Skeletal muscle tissue (tissue), 4 donors: ENCODE results near the gene CALHM3. TPM values are rescaled to one million over a fixed set of nuclear protein-coding genes. Genes with fewer than 3 reads are reported as not detected.
A peak's percentile ranks its signal among the peaks of the same experiment; 100 is the strongest.

Experiments used
- H3K27ac ChIP-seq: one replicate; pipeline ENCODE4 v1.7.0; 2013; ENCODE audit warnings: mild to moderate bottlenecking, low read depth, low read length, inconsistent platforms
- H3K27me3 ChIP-seq, 3 donors: one replicate each; pipeline ENCODE4 v1.7.0; 2013; ENCODE audit warnings: low read length in 3 of 3; ENCODE audit not compliant: control insufficient read depth in 3 of 3, insufficient read depth in 3 of 3
- H3K36me3 ChIP-seq, 3 donors: one replicate each; pipeline ENCODE4 v1.7.0; 2013; ENCODE audit warnings: low read length in 3 of 3; ENCODE audit not compliant: control insufficient read depth in 3 of 3, insufficient read depth in 3 of 3
- H3K4me1 ChIP-seq, 3 donors: one replicate each; pipeline ENCODE4 v1.7.0; 2013; ENCODE audit warnings: low read length in 3 of 3, mild to moderate bottlenecking in 3 of 3; ENCODE audit not compliant: control insufficient read depth in 3 of 3, insufficient read depth in 3 of 3
- H3K4me3 ChIP-seq, 3 donors: one replicate each; pipeline ENCODE4 v1.7.0; 2013; ENCODE audit warnings: low read length in 3 of 3
- H3K9ac ChIP-seq, 3 donors: one replicate each; pipeline ENCODE4 v1.7.0; 2013; ENCODE audit warnings: low read length in 3 of 3, mild to moderate bottlenecking in 3 of 3, moderate library complexity in 2 of 3, low read depth in 1 of 3
- H3K9me3 ChIP-seq, 3 donors: one replicate each; pipeline ENCODE4 v1.7.0; 2013; ENCODE audit warnings: low read length in 3 of 3; ENCODE audit not compliant: control insufficient read depth in 3 of 3
- total RNA-seq: library from RNA; depleted of rRNA; stranded (reverse); fragments of >200 nt; gene quantifications from one replicate; pipeline ENCODE4 v1.2.3, GENCODE V29; 2014
- donor health status: Osteomylitis.

The CALHM3 gene
- total RNA-seq, 1 donor from 2014 or later, result not detected

- Histone ChIP-seq H3K27me3 (peaks cover 0 to 11% (median 0%) of the 10 kb centered on the region in 3 donors), H3K9me3 (no peaks in the 10 kb centered on the region), H3K4me1 (peaks cover 30 to 34% (median 32%) of the 10 kb centered on the region in 3 donors), H3K36me3 (peaks cover 10 to 16% (median 12%) of the 10 kb centered on the region in 3 donors), H3K27ac (peak overlapping the region; percentile 85), H3K4me3 (peak overlapping the region; percentile 70 to 75 (median 72)), H3K9ac (peak overlapping the region in 2 of 3 donors; percentile 67 to 82)
These were observed 26.4 kb downstream of the CALHM3 start for GRCh38 chr10:103452506-103453230.

- Histone ChIP-seq H3K4me3 (peak within 1 kb of the TSS; percentile 70 to 75 (median 72)), H3K4me1 (peaks cover 37 to 41% (median 39%) of the 10 kb centered on the region in 3 donors), H3K27me3 (peaks cover 0 to 11% (median 0%) of the 10 kb centered on the region in 3 donors), H3K9me3 (no peaks in the 10 kb centered on the region), H3K9ac (peak within 1 kb of the TSS; percentile 67 to 82 (median 82)), H3K36me3 (peaks cover 17 to 23% (median 19%) of the 10 kb centered on the region in 3 donors), H3K27ac (peak within 1 kb of the TSS; percentile 85)
These were observed 27.1 kb downstream of the CALHM3 start, which contains the start of gene CALHM2 for GRCh38 chr10:103451831-103452505. Gene CALHM2 (minus strand): TSS chr10:103452370. CDS start chr10:103449941, 2,429 bp downstream.

GRCh38 chr10:103451091-103451813, 27.8 kb downstream of the CALHM3 start:
- Histone ChIP-seq H3K9ac (peak overlapping the region; percentile 67 to 82 (median 82)), H3K4me3 (peak overlapping the region; percentile 70 to 75 (median 72)), H3K27me3 (peaks cover 0 to 11% (median 0%) of the 10 kb centered on the region in 3 donors), H3K4me1 (peaks cover 42 to 48% (median 44%) of the 10 kb centered on the region in 3 donors), H3K27ac (peak overlapping the region; percentile 85), H3K9me3 (no peaks in the 10 kb centered on the region), H3K36me3 (peaks cover 21 to 25% (median 25%) of the 10 kb centered on the region in 3 donors)

- Histone ChIP-seq H3K9me3 (no peaks in the 10 kb centered on the region), H3K9ac (peak overlapping the region in 2 of 3 donors; percentile 82), H3K36me3 (peaks cover 27 to 34% (median 34%) of the 10 kb centered on the region in 3 donors), H3K4me3 (peak overlapping the region; percentile 70 to 75 (median 72)), H3K27ac (peak overlapping the region; percentile 85), H3K4me1 (peaks cover 50 to 54% (median 52%) of the 10 kb centered on the region in 3 donors), H3K27me3 (peaks cover 0 to 11% (median 0%) of the 10 kb centered on the region in 3 donors)
These were observed 28.8 kb downstream of the CALHM3 start for GRCh38 chr10:103450201-103450695.

DNA sequence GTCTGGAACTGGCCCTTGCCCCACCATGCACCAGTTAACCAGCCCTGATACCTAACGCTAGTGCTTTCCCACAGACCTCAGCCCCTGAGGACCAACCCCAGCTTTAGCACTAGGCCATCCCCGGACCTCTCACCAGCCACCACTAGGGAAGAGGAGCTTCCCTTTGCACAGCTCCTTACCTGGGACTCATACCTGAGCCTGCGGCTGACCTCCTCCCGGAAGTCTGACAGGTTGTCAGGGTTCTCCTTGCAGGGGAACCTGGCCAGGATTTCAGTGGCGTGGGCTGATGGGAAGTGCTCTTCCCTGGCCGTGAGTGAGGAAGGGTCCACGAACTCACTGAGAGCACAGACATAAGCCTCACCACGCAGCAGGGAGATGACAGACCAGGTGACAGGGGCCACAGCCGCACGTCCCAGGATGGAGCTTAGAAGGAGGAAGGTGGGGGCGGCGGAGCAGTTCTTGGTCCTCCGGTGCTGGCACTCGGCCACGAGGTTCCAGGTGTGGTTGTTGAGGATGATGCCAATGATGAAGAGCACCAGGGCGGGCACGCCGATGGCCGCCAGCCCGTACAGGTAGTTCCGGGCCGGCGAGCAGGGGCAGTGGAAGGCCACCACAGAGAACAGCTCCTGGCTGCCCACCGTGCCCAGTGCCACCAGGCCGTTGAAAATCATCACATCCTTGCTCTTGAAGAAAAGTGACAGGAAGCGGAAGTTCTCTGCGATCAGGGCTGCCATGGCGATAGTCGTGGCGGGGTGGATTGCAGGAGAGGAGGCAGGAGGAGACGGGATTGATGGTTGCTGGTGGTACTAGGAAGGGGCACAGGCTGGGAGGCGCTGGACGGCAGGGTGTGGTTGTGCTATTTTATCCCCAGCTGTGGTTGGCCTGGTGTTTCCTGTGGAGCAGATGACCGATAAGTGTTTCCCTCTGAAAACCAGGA, 29.6 kb downstream of the CALHM3 start:
- Histone ChIP-seq H3K27ac (peak overlapping the region; percentile 51), H3K4me3 (peak overlapping the region; percentile 56 to 72 (median 70)), H3K9me3 (no peaks in the 10 kb centered on the region), H3K27me3 (peaks cover 0 to 11% (median 0%) of the 10 kb centered on the region in 3 donors), H3K36me3 (peaks cover 35 to 42% (median 42%) of the 10 kb centered on the region in 3 donors), H3K4me1 (peaks cover 58 to 60% (median 60%) of the 10 kb centered on the region in 3 donors), H3K9ac (peak overlapping the region in 1 of 3 donors; percentile 33)

DNA sequence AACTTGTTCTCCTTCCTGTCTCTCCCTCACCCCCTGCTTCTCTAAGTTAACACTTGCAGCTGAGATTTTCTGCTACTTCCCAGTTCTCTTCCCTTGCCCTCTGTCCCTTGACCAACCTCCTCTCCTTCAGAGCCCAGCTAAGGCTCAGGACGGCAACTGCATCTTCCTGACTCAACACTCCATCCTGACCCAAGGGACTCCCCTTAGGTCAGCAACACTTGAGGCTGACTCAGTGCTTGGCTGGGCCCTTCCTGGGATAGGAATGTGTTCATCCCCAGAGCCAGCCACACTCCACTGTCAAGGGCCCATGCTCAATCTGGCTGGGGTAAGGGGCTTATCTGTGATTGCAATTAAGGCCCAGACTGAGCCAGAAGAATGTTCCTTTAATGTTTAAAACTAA, 30.3 kb downstream of the CALHM3 start:
- Histone ChIP-seq H3K9ac (peak overlapping the region in 1 of 3 donors; percentile 30), H3K27ac (peak overlapping the region; percentile 51)

DNA sequence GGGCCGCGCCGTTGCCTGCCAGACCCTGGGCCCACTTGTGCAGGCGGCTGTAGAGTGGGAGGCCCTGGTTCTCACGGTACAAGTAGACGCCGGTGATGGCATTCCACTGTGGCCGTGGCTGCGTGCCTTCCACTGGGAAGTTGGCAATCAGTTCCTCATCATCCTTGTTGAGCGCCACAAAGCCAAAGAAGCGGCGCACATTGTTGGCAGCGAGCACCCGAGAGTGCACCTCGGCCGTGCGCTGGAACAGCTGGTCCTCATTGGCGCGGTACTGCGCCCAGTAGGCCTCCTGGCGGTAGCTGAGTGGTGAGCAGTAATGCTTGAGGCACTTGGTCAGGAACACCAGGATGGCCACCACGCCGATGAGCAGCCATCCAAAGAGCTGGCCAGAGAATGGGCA, 31.9 kb downstream of the CALHM3 start:
- Histone ChIP-seq H3K27me3 (peaks cover 0 to 8% (median 0%) of the 10 kb centered on the region in 3 donors), H3K4me1 (peaks cover 69 to 72% (median 72%) of the 10 kb centered on the region in 3 donors), H3K36me3 (peaks cover 57 to 65% (median 62%) of the 10 kb centered on the region in 3 donors), H3K27ac (peak overlapping the region; percentile 86), H3K9ac (no peak overlapping the region), H3K9me3 (no peaks in the 10 kb centered on the region), H3K4me3 (no peak overlapping the region)

More for the DNA sequence above, 30.3 kb downstream of the CALHM3 start:
- peaks cover 0 to 11% (median 0%) of the 10 kb centered on the region in 3 donors for H3K27me3 ChIP-seq
- peaks cover 64 to 67% (median 66%) of the 10 kb centered on the region in 3 donors for H3K4me1 ChIP-seq
- peaks cover 42 to 49% (median 49%) of the 10 kb centered on the region in 3 donors for H3K36me3 ChIP-seq
- H3K9me3 ChIP-seq, result no peaks in the 10 kb centered on the region
- peak overlapping the region; percentile 56 to 72 (median 70) for H3K4me3 ChIP-seq

DNA sequence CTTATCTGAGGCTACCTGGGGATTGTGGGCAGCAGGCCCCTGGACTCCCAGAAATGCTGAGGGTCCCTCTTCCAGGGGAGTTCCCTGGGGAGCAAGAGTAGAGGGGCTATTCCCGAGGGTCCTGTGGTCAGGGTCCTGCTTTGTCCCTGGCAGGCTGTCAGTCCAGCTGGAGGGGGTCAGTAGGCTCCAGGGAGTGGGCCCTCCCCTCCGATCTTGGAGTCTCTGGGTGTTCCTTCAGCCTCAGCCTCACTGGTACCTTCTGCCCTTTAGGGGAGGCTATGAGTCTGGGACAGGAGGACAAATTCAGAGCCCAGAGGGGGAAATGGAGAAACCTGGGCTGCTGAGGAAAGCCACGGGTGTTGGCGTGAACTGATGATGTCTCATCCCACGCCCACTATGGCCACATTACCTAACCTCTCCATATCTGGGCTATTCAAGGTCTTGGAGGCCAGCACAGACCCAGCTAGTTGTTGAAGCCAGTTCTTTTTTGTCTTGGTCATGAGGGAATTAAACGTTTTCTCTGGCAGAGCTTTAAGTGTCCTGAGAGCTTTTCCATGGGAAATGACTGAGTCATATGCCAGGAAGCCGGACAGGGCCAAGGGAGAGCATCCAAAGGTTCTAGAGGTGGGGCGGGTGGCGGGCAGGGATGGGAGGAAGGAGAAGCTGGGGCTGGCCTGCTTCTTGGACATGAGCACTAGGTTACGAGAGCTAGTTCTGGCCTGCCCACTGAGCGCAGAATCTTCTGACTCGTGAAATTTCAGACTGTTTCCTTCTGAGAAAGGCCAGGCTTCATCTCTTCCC, 33.1 kb downstream of the CALHM3 start:
- H3K4me1 ChIP-seq, result peaks cover 73 to 81% (median 76%) of the 10 kb centered on the region in 3 donors
- no peaks in the 10 kb centered on the region for H3K27me3 ChIP-seq
- H3K9ac ChIP-seq, result peak overlapping the region; percentile 8 to 51 (median 45)
- no peaks in the 10 kb centered on the region for H3K9me3 ChIP-seq
- peak overlapping the region; percentile 86 for H3K27ac ChIP-seq
- H3K36me3 ChIP-seq, result peaks cover 62 to 73% (median 69%) of the 10 kb centered on the region in 3 donors
- no peak overlapping the region for H3K4me3 ChIP-seq
